HUES6 (cell line): Measurements from ENCODE around the gene BMPR2.

Experiments
- H3K27ac ChIP-seq: 2 replicates; pipeline ENCODE4 v1.7.0; 2013; ENCODE audit warnings: low read depth, mild to moderate bottlenecking, low read length, inconsistent platforms
- H3K27me3 ChIP-seq: 2 replicates; pipeline ENCODE4 v1.6.1; 2013; ENCODE audit warnings: low read length; ENCODE audit not compliant: control insufficient read depth, insufficient read depth
- H3K36me3 ChIP-seq: 2 replicates; pipeline ENCODE4 v1.6.1; 2013; ENCODE audit warnings: low read length; ENCODE audit not compliant: control insufficient read depth, insufficient read depth
- H3K4me1 ChIP-seq: 2 replicates; pipeline ENCODE4 v1.6.1; 2013; ENCODE audit warnings: low read length; ENCODE audit not compliant: control insufficient read depth, insufficient read depth
- H3K4me3 ChIP-seq: 2 replicates; pipeline ENCODE4 v1.5.1; 2013; ENCODE audit warnings: low read depth, low read length
- H3K9ac ChIP-seq: one replicate; pipeline ENCODE4 v1.6.1; 2013; ENCODE audit warnings: mild to moderate bottlenecking, low read length
- H3K9me3 ChIP-seq: 2 replicates; pipeline ENCODE4 v1.6.1; 2013; ENCODE audit warnings: low read depth, low read length; ENCODE audit not compliant: control insufficient read depth, insufficient read depth

The BMPR2 gene

GRCh38 chr2:202599105-202599504 lies 223.0 kb downstream of the BMPR2 start:
- Histone ChIP-seq H3K27ac (no peak overlapping the region), H3K36me3 (no peaks in the 10 kb centered on the region), H3K9me3 (no peaks in the 10 kb centered on the region), H3K4me1 (no peaks in the 10 kb centered on the region), H3K4me3 (no peak overlapping the region), H3K27me3 (no peaks in the 10 kb centered on the region), H3K9ac (no peak overlapping the region)

GRCh38 chr2:202599911-202600310 lies 223.8 kb downstream of the BMPR2 start:
- H3K27ac ChIP-seq: no peak overlapping the region
- no peak overlapping the region for H3K4me3 ChIP-seq
- H3K9me3 ChIP-seq: no peaks in the 10 kb centered on the region
- H3K27me3 ChIP-seq: no peaks in the 10 kb centered on the region
- H3K9ac ChIP-seq: no peak overlapping the region
- no peaks in the 10 kb centered on the region for H3K4me1 ChIP-seq
- no peaks in the 10 kb centered on the region for H3K36me3 ChIP-seq

- Histone ChIP-seq H3K27me3 (no peaks in the 10 kb centered on the region), H3K4me3 (no peak overlapping the region), H3K4me1 (no peaks in the 10 kb centered on the region), H3K36me3 (no peaks in the 10 kb centered on the region), H3K9ac (no peak overlapping the region), H3K9me3 (no peaks in the 10 kb centered on the region), H3K27ac (no peak overlapping the region)
Observed at GRCh38 chr2:202604699-202605098, 228.6 kb downstream of the BMPR2 start.

- Histone ChIP-seq H3K4me1 (no peaks in the 10 kb centered on the region), H3K9ac (no peak overlapping the region), H3K4me3 (no peak overlapping the region), H3K27me3 (no peaks in the 10 kb centered on the region), H3K9me3 (no peaks in the 10 kb centered on the region), H3K36me3 (no peaks in the 10 kb centered on the region), H3K27ac (no peak overlapping the region)
Observed at GRCh38 chr2:202605174-202605573, 229.0 kb downstream of the BMPR2 start.

- Histone ChIP-seq H3K4me3 (no peak overlapping the region), H3K27ac (no peak overlapping the region), H3K27me3 (no peaks in the 10 kb centered on the region), H3K36me3 (no peaks in the 10 kb centered on the region), H3K9ac (no peak overlapping the region), H3K9me3 (no peaks in the 10 kb centered on the region), H3K4me1 (no peaks in the 10 kb centered on the region)
Observed at GRCh38 chr2:202608142-202608852, 232.2 kb downstream of the BMPR2 start.

GRCh38 chr2:202609381-202610145 lies 233.4 kb downstream of the BMPR2 start:
- Histone ChIP-seq H3K27ac (no peak overlapping the region), H3K4me1 (no peaks in the 10 kb centered on the region), H3K27me3 (no peaks in the 10 kb centered on the region), H3K9me3 (no peaks in the 10 kb centered on the region), H3K9ac (no peak overlapping the region), H3K36me3 (no peaks in the 10 kb centered on the region), H3K4me3 (no peak overlapping the region)

GRCh38 chr2:202610380-202610779 lies 234.3 kb downstream of the BMPR2 start:
- no peaks in the 10 kb centered on the region for H3K4me1 ChIP-seq
- no peak overlapping the region for H3K4me3 ChIP-seq
- H3K9ac ChIP-seq: no peak overlapping the region
- H3K9me3 ChIP-seq: no peaks in the 10 kb centered on the region
- H3K36me3 ChIP-seq: no peaks in the 10 kb centered on the region
- no peak overlapping the region for H3K27ac ChIP-seq
- no peaks in the 10 kb centered on the region for H3K27me3 ChIP-seq

- Histone ChIP-seq H3K27ac (no peak overlapping the region), H3K9ac (no peak overlapping the region), H3K27me3 (no peaks in the 10 kb centered on the region), H3K9me3 (no peaks in the 10 kb centered on the region), H3K36me3 (no peaks in the 10 kb centered on the region), H3K4me1 (no peaks in the 10 kb centered on the region), H3K4me3 (no peak overlapping the region)
Observed at GRCh38 chr2:202612145-202612544, 236.0 kb downstream of the BMPR2 start.

GRCh38 chr2:202613479-202613878 lies 237.4 kb downstream of the BMPR2 start:
- no peak overlapping the region for H3K4me3 ChIP-seq
- no peaks in the 10 kb centered on the region for H3K9me3 ChIP-seq
- no peaks in the 10 kb centered on the region for H3K4me1 ChIP-seq
- H3K9ac ChIP-seq: no peak overlapping the region
- no peak overlapping the region for H3K27ac ChIP-seq
- H3K36me3 ChIP-seq: no peaks in the 10 kb centered on the region
- H3K27me3 ChIP-seq: no peaks in the 10 kb centered on the region
